Right atrium auricular region (tissue), 2 donors: ENCODE data around the gene MUSTN1. TPM values are rescaled to one million over a fixed set of nuclear protein-coding genes. Genes with fewer than 3 reads are reported as not detected.

ENCODE experiments used
- DNase-seq: peaks from one replicate; pipeline ENCODE4 v3.0.0-alpha.2; 2019; ENCODE audit warnings: low spot score
- H3K27ac ChIP-seq, 2 donors: fragments of 200-600 bp; sonication (generic); 1 replicate in 1 of 2; 2 replicates in 1 of 2; pipeline ENCODE4 v1.5.1; 2016 to 2019
- H3K27me3 ChIP-seq, 2 donors: fragments of 200-600 bp; sonication (generic); one replicate each; pipeline versions ENCODE4 v1.5.1 to v1.6.0; 2017 to 2019
- H3K36me3 ChIP-seq: fragments of 200-600 bp; sonication (generic); one replicate; pipeline ENCODE4 v1.5.1; 2016
- H3K4me1 ChIP-seq, 2 donors: fragments of 200-600 bp; sonication (generic); one replicate each; pipeline versions ENCODE4 v1.5.1 to v1.6.0; 2017 to 2019
- H3K4me3 ChIP-seq, 2 donors: fragments of 200-600 bp; sonication (generic); 1 replicate in 1 of 2; 2 replicates in 1 of 2; pipeline ENCODE4 v1.5.1; 2017 to 2019; ENCODE audit warnings: mild to moderate bottlenecking in 1 of 2, moderate library complexity in 1 of 2
- H3K9me3 ChIP-seq, 2 donors: fragments of 200-600 bp; sonication (generic); one replicate each; pipeline ENCODE4 v1.5.1; 2019
- CTCF ChIP-seq, 2 donors: fragments of 200-600 bp; sonication (generic); IDR thresholded peaks; one replicate each; pipeline ENCODE4 v1.5.1; 2019; ENCODE audit warnings: antibody characterized with exemption in 2 of 2
- total RNA-seq, 2 donors: library from RNA; depleted of rRNA; stranded (reverse); fragments of >200 nt; gene quantifications; one replicate each; pipeline ENCODE4 v1.1.0, GENCODE V29; 2016

MUSTN1 gene
- total RNA-seq, 2 donors from 2014 or later: 43.8 to 45.0 TPM

GRCh38 chr3:52798978-52799476, 35.8 kb downstream of the MUSTN1 start:
- no peaks in the 10 kb centered on the region for H3K27me3 ChIP-seq
- H3K4me1 ChIP-seq: no peaks in the 10 kb centered on the region
- no peak overlapping the region for H3K27ac ChIP-seq
- H3K4me3 ChIP-seq: no peak overlapping the region
- no peaks in the 10 kb centered on the region for H3K36me3 ChIP-seq
- no peaks in the 10 kb centered on the region for H3K9me3 ChIP-seq
- no peak for TF ChIP-seq CTCF (IDR thresholded peaks at IDR 0.05)
- DNase-seq: no peak

- Histone ChIP-seq H3K27me3 (no peaks in the 10 kb centered on the region), H3K36me3 (no peaks in the 10 kb centered on the region), H3K9me3 (no peaks in the 10 kb centered on the region), H3K4me1 (no peaks in the 10 kb centered on the region), H3K27ac (no peak overlapping the region), H3K4me3 (no peak overlapping the region)
- no peak for DNase-seq
- TF ChIP-seq CTCF (IDR thresholded peaks at IDR 0.05): no peak
Observed at GRCh38 chr3:52798376-52798977, 36.3 kb downstream of the MUSTN1 start.

- Histone ChIP-seq H3K27me3 (no peaks in the 10 kb centered on the region), H3K27ac (no peak overlapping the region), H3K4me1 (no peaks in the 10 kb centered on the region), H3K36me3 (no peaks in the 10 kb centered on the region), H3K4me3 (no peak overlapping the region), H3K9me3 (no peaks in the 10 kb centered on the region)
- no peak for DNase-seq
- no peak for TF ChIP-seq CTCF (IDR thresholded peaks at IDR 0.05)
Observed at GRCh38 chr3:52796411-52796810, 38.4 kb downstream of the MUSTN1 start.

GRCh38 chr3:52795298-52795900, 39.4 kb downstream of the MUSTN1 start:
- Histone ChIP-seq H3K4me3 (no peak overlapping the region), H3K27me3 (no peaks in the 10 kb centered on the region), H3K36me3 (no peaks in the 10 kb centered on the region), H3K27ac (no peak overlapping the region), H3K4me1 (no peaks in the 10 kb centered on the region), H3K9me3 (no peaks in the 10 kb centered on the region)
- no peak for DNase-seq
- TF ChIP-seq CTCF (IDR thresholded peaks at IDR 0.05): no peak

- Histone ChIP-seq H3K27ac (peak within 1 kb of the TSS in 1 of 2 donors; percentile 3), H3K4me3 (no peak within 1 kb of the TSS), H3K36me3 (no peaks in the 10 kb centered on the region), H3K27me3 (no peaks in the 10 kb centered on the region), H3K4me1 (no peaks in the 10 kb centered on the region), H3K9me3 (no peaks in the 10 kb centered on the region)
- TF ChIP-seq CTCF (IDR thresholded peaks at IDR 0.05): no peak
- peak; percentile 65 for DNase-seq
Observed at GRCh38 chr3:52794612-52795099, 40.2 kb downstream of the MUSTN1 start, which contains the start of gene ITIH3. Gene ITIH3, plus strand, starts transcription at chr3:52794796. Its CDS starts 8 bp downstream, at chr3:52794804.
